PC-3 (cell line): Measurements from ENCODE around the gene MRPL11. TPM values are rescaled to one million over a fixed set of nuclear protein-coding genes. Genes with fewer than 3 reads are reported as not detected.
"Not testable (repeated sequence)": the region's sequence is repeated elsewhere in the genome, so short reads cannot be mapped to it uniquely, and the experiment has no call there.

Source experiments
- ATAC-seq: fragments of 200-7000 bp; cut with Tn5 transposase; 2 replicates; pipeline ENCODE4 v1.9.1; 2020; ENCODE audit warnings: mild to moderate bottlenecking, moderate library complexity
- BruUV-seq: library from RNA; stranded (reverse); fragments of 400-500 nt; replicated peaks from 2 replicates; lab custom pipeline; 2021; lab: Mats Ljungman, UMichigan
- CTCF ChIA-PET: fragments of 300-600 bp; sonication (Branson Sonifier 250); formaldehyde crosslinking; loops from one replicate; lab custom pipeline; 2022; ENCODE audit warnings: antibody characterized with exemption; lab: Charles Lee
- POLR2A ChIA-PET: fragments of 300-600 bp; sonication (Branson Sonifier 250); formaldehyde crosslinking; loops from one replicate; lab custom pipeline; 2022; ENCODE audit warnings: antibody characterized with exemption; ENCODE audit not compliant: unreplicated experiment; lab: Charles Lee
- DNase-seq: peaks from one replicate; pipeline ENCODE4 v3.0.0-alpha.2; 2015
- H2AFZ ChIP-seq: fragments of 300-600 bp; sonication (generic); 2 replicates; pipeline ENCODE4 v1.6.0; 2016; ENCODE audit warnings: antibody characterized with exemption, low read length
- H3F3A ChIP-seq: fragments of 300-600 bp; sonication (generic); one replicate; pipeline ENCODE4 v1.6.0; 2017; ENCODE audit warnings: antibody characterized with exemption, low read length, control low read depth, mild to moderate bottlenecking; ENCODE audit not compliant: unreplicated experiment
- H3K27ac ChIP-seq: fragments of 300-600 bp; sonication (generic); 2 replicates; pipeline ENCODE4 v1.5.1; 2016; ENCODE audit warnings: mild to moderate bottlenecking, low read length
- H3K27me3 ChIP-seq: fragments of 300-600 bp; sonication (generic); 2 replicates; pipeline ENCODE4 v1.6.1; 2016; ENCODE audit warnings: low read length, mixed read lengths
- H3K36me3 ChIP-seq: fragments of 300-600 bp; sonication (generic); 2 replicates; pipeline ENCODE4 v1.6.1; 2016; ENCODE audit warnings: low read depth, mixed run types, low read length, mixed read lengths
- H3K4me1 ChIP-seq: fragments of 300-600 bp; sonication (generic); 2 replicates; pipeline ENCODE4 v1.5.1; 2016; ENCODE audit warnings: low read length; ENCODE audit not compliant: insufficient read depth
- H3K4me2 ChIP-seq: fragments of 300-600 bp; sonication (generic); 2 replicates; pipeline ENCODE4 v1.6.0; 2016; ENCODE audit warnings: low read length
- H3K4me3 ChIP-seq: fragments of 300-600 bp; sonication (generic); 2 replicates; pipeline ENCODE4 v1.5.1; 2016; ENCODE audit warnings: mild to moderate bottlenecking, low read length, mixed read lengths
- H3K79me2 ChIP-seq: fragments of 300-600 bp; sonication (generic); 2 replicates; pipeline ENCODE4 v1.6.1; 2017; ENCODE audit warnings: low read length, mixed read lengths
- H3K9ac ChIP-seq: fragments of 300-600 bp; sonication (generic); 2 replicates; pipeline ENCODE4 v1.6.0; 2016; ENCODE audit warnings: mild to moderate bottlenecking, low read length
- H3K9me2 ChIP-seq: fragments of 300-600 bp; sonication (generic); replicated peaks from 2 replicates; pipeline ENCODE4 v1.6.1; 2016; ENCODE audit warnings: mixed run types, low read length, mixed read lengths
- H3K9me3 ChIP-seq: fragments of 300-600 bp; sonication (generic); 2 replicates; pipeline ENCODE4 v1.6.1; 2016; ENCODE audit warnings: low read length, mixed read lengths
- H4K20me1 ChIP-seq: fragments of 300-600 bp; sonication (generic); 2 replicates; pipeline ENCODE4 v1.6.1; 2016; ENCODE audit warnings: low read length, mixed read lengths
- CTCF ChIP-seq: fragments of 300-600 bp; sonication (generic); conservative IDR thresholded peaks from 2 replicates; pipeline ENCODE4 v1.5.1; 2017; ENCODE audit warnings: antibody characterized with exemption, low read depth, mild to moderate bottlenecking, low read length
- EZH2 ChIP-seq: fragments of 300-600 bp; sonication (generic); IDR thresholded peaks from one replicate; pipeline ENCODE4 v1.6.1; 2017; ENCODE audit warnings: antibody characterized with exemption, mild to moderate bottlenecking, low read length; ENCODE audit not compliant: unreplicated experiment
- EZH2phosphoT487 ChIP-seq: fragments of 300-600 bp; sonication (generic); IDR thresholded peaks from 2 replicates; pipeline ENCODE4 v1.6.1; 2018; ENCODE audit warnings: mild to moderate bottlenecking, antibody characterized with exemption, low read length, borderline replicate concordance
- intact Hi-C: fragments of 100-400 bp; cut with micrococcal nuclease; formaldehyde crosslinking; loops from 2 replicates; pipeline ENCODE4 v1.9.0; 2023
- total RNA-seq: library from RNA; depleted of rRNA; stranded (reverse); fragments of >200 nt; gene quantifications from 2 replicates; pipeline ENCODE4 v1.2.3, GENCODE V29; 2014

The MRPL11 gene
- total RNA-seq, 1 experiment from 2014 or later = 321 TPM

- ChIA-PET CTCF (interaction anchor here (1.0 to 1.2 kb wide), 2 partner anchors 17 to 28 kb away, joined by 3 to 9 read pairs; partner anchors contain the start of gene PELI3), POLR2A (interaction anchor here (0.5 to 1.4 kb wide), 2 partner anchors 16 to 43 kb away, joined by 6 to 13 read pairs; no protein-coding TSS in a partner anchor)
- H3K27me3 ChIP-seq = no peaks in the 10 kb centered on the region
- H3K4me1 ChIP-seq = peaks cover 9% of the 10 kb centered on the region
- peak overlapping the region; percentile 75 for H2AFZ ChIP-seq
- peak overlapping the region; percentile 82 for H3K9ac ChIP-seq
- peaks cover 20% of the 10 kb centered on the region for H3K79me2 ChIP-seq
- no peaks in the 10 kb centered on the region for H3K9me2 ChIP-seq
- peak overlapping the region; percentile 77 for H3K4me3 ChIP-seq
- no peak for ATAC-seq
- H3K27ac ChIP-seq = peak overlapping the region; percentile 29
- TF ChIP-seq EZH2phosphoT487 = no peak
- no peak for TF ChIP-seq EZH2
- TF ChIP-seq CTCF = no peak
- no peaks in the 10 kb centered on the region for H4K20me1 ChIP-seq
- peak overlapping the region; percentile 73 for H3K4me2 ChIP-seq
- no peaks in the 10 kb centered on the region for H3F3A ChIP-seq
- H3K36me3 ChIP-seq = peaks cover 22% of the 10 kb centered on the region
- H3K9me3 ChIP-seq = no peaks in the 10 kb centered on the region
- BruUV-seq = TSS peak; percentile 54
- intact Hi-C loops = loop anchor here (2.0 kb wide), 2 partner anchors 29 kb away; partner anchors contain the start of gene PELI3
- no peak for DNase-seq
Observed at GRCh38 chr11:66437979-66438503, 607 bp downstream of the MRPL11 start.

- POLR2A ChIA-PET = no interaction called here
- no peak overlapping the region for H3K27ac ChIP-seq
- ATAC-seq (no peak), DNase-seq (no peak)
- H3K36me3 ChIP-seq = peaks cover 22% of the 10 kb centered on the region
- CTCF ChIA-PET = interaction anchor here (0.6 kb wide), 1 partner anchor 23 kb away, joined by 3 read pairs; no protein-coding TSS in a partner anchor
- H3K4me3 ChIP-seq = no peak overlapping the region
- no peak overlapping the region for H2AFZ ChIP-seq
- TF ChIP-seq EZH2 (no peak), CTCF (no peak), EZH2phosphoT487 (no peak)
- no peak overlapping the region for H3K9ac ChIP-seq
- no peaks in the 10 kb centered on the region for H3K27me3 ChIP-seq
- peaks cover under 1% of the 10 kb centered on the region; the same call in 1 of the 2 replicates for H3K4me1 ChIP-seq
- H3F3A ChIP-seq = no peaks in the 10 kb centered on the region
- H3K9me3 ChIP-seq = no peaks in the 10 kb centered on the region
- H3K79me2 ChIP-seq = peaks cover 12% of the 10 kb centered on the region; the same call in 1 of the 2 replicates
- intact Hi-C loops = no loop called here
- H3K4me2 ChIP-seq = no peak overlapping the region
- no peaks in the 10 kb centered on the region for H3K9me2 ChIP-seq
- no TSS peak for BruUV-seq
- H4K20me1 ChIP-seq = no peaks in the 10 kb centered on the region
Observed at GRCh38 chr11:66432597-66432996, 6.1 kb downstream of the MRPL11 start.

- POLR2A ChIA-PET, BruUV-seq, H3K27ac ChIP-seq, intact Hi-C loops, H3K79me2 ChIP-seq, H3K9me2 ChIP-seq, DNase-seq, H3K9me3 ChIP-seq, H3K4me1 ChIP-seq, H3K4me2 ChIP-seq, ATAC-seq, H4K20me1 ChIP-seq, H3K9ac ChIP-seq, H3K4me3 ChIP-seq, H2AFZ ChIP-seq, H3F3A ChIP-seq, H3K27me3 ChIP-seq: not testable (repeated sequence)
- CTCF ChIA-PET = interaction anchor here (0.6 kb wide), 1 partner anchor 22 kb away, joined by 3 read pairs; no protein-coding TSS in a partner anchor
- peaks cover 22% of the 10 kb centered on the region for H3K36me3 ChIP-seq
Observed at GRCh38 chr11:66431871-66432329, 6.7 kb downstream of the MRPL11 start.

- H3K79me2 ChIP-seq, H3K4me3 ChIP-seq, H3F3A ChIP-seq, ATAC-seq, CTCF ChIA-PET, H3K4me1 ChIP-seq, H3K27ac ChIP-seq, intact Hi-C loops, H2AFZ ChIP-seq, DNase-seq, H3K9me2 ChIP-seq, BruUV-seq, H3K4me2 ChIP-seq, H3K9me3 ChIP-seq, H3K27me3 ChIP-seq, H3K9ac ChIP-seq, H4K20me1 ChIP-seq, POLR2A ChIA-PET: not testable (repeated sequence)
- peaks cover 15% of the 10 kb centered on the region for H3K36me3 ChIP-seq
Observed at GRCh38 chr11:66431287-66431686, 7.4 kb downstream of the MRPL11 start.
